Transverse colon (tissue), 4 donors: ENCODE data around the gene TRMT2A. TPM values are rescaled to one million over a fixed set of nuclear protein-coding genes. Genes with fewer than 3 reads are reported as not detected.

Source experiments
- DNase-seq: peaks from one replicate; pipeline ENCODE4 v3.0.0-alpha.2; 2019
- H3K27ac ChIP-seq, 4 donors: fragments of 200-600 bp; sonication (generic); 2 replicates each; pipeline ENCODE4 v1.5.1; 2016 to 2018; ENCODE audit warnings: inconsistent platforms in 4 of 4
- H3K27me3 ChIP-seq: fragments of 200-600 bp; sonication (generic); 2 replicates; pipeline ENCODE4 v1.5.1; 2017; ENCODE audit warnings: inconsistent platforms
- H3K36me3 ChIP-seq, 4 donors: fragments of 200-600 bp; sonication (generic); 2 replicates each; pipeline ENCODE4 v1.5.1; 2017 to 2019; ENCODE audit warnings: inconsistent platforms in 4 of 4
- H3K4me1 ChIP-seq, 4 donors: fragments of 200-600 bp; sonication (generic); 2 replicates each; pipeline ENCODE4 v1.5.1; 2017 to 2020; ENCODE audit warnings: inconsistent platforms in 4 of 4
- H3K4me3 ChIP-seq, 4 donors: fragments of 200-600 bp; sonication (generic); 1 replicate in 1 of 4; 2 replicates in 3 of 4; pipeline versions ENCODE4 v1.5.1 to v1.6.1; 2017 to 2019; ENCODE audit warnings: inconsistent platforms in 4 of 4
- H3K9me3 ChIP-seq, 2 donors: fragments of 200-600 bp; sonication (generic); 2 replicates each; pipeline ENCODE4 v1.5.1; 2017 to 2019; ENCODE audit warnings: inconsistent platforms in 2 of 2
- EP300 ChIP-seq: sonication (generic); formaldehyde crosslinking; IDR thresholded peaks from one replicate; pipeline ENCODE4 v1.6.1; 2017; ENCODE audit warnings: antibody characterized with exemption, low read depth
- POLR2A ChIP-seq: fragments of 450-650 bp; IDR thresholded peaks from one replicate; pipeline ENCODE4 v1.6.1; 2016; ENCODE audit warnings: antibody characterized with exemption, mild to moderate bottlenecking, moderate library complexity
- POLR2AphosphoS5 ChIP-seq, 3 donors: sonication (generic); formaldehyde crosslinking; IDR thresholded peaks; one replicate each; pipeline ENCODE4 v1.6.1; 2016; ENCODE audit warnings: antibody characterized with exemption in 3 of 3
- WGBS, 2 donors: methylation state at CpG; one replicate each; pipeline ENCODE4 v1.1.5; 2018; ENCODE audit warnings: low coverage in 1 of 2; 5-methylcytosine and 5-hydroxymethylcytosine counted together
- in situ Hi-C, 4 donors: fragments of 200-750 bp; cut with MboI; loops; one replicate each; pipeline versions ENCODE4 v1.15.0 to v1.15.1; 2017; ENCODE audit warnings: low sequenced_read_pairs in 3 of 4, low pct_ligation_motif_present in 1 of 4, low pct_unique_long_range_greater_than_20kb in 1 of 4
- intact Hi-C: fragments of 100-400 bp; cut with DNase I; formaldehyde crosslinking; loops from one replicate; pipeline ENCODE4 v1.15.1; 2023; ENCODE audit warnings: low total_unique reads
- total RNA-seq, 4 donors: library from RNA; depleted of rRNA; stranded (reverse); fragments of >200 nt; gene quantifications; one replicate each; pipeline ENCODE4 v1.1.0, GENCODE V29; 2016
- TF ChIP-seq, protein P1 (sequence below), 5 experiments: fragments of 200-600 bp in 3 of 5; fragments of 450-650 bp in 2 of 5; sonication (generic) in 3 of 5; IDR thresholded peaks; 1 replicate in 2 of 5; 2 replicates in 3 of 5; pipeline ENCODE4 v1.5.1; 2016 to 2017; ENCODE audit warnings: antibody characterized with exemption in 5 of 5, inconsistent platforms in 3 of 5, mild to moderate bottlenecking in 2 of 5, moderate library complexity in 1 of 5

TRMT2A gene
- total RNA-seq, 4 donors from 2014 or later = 38.6 to 77.4 (median 46.5) TPM

DNA sequence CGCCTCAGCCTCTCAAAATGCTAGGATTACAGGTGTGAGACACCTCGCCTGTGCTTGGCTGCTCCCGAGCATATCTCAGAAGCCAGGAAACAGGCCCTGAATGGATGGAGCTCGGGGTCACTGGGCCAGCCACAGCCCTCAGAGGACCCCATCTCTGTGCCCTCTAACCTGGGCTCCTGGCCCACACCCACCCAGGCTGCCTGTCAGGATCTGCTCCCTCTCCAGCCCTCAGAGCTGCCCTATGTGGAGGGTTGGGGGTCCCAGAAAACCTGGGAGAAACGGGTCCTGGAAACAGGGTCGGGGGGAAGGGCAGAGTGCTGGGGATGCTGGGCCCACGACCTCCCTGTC is 39.0 kb upstream of the TRMT2A start:
- no peak overlapping the region for H3K4me3 ChIP-seq
- H3K9me3 ChIP-seq = no peaks in the 10 kb centered on the region

GRCh38 chr22:20155330-20156041 is 38.5 kb upstream of the TRMT2A start:
- in situ Hi-C loops = loop anchor here (5.0 to 25.0 kb wide), 4 partner anchors 127 to 482 kb away; no protein-coding TSS in a partner anchor
- intact Hi-C loops = loop anchor here (5.0 kb wide), 1 partner anchor 112 kb away; the partner anchor contains the start of gene RTN4R
- H3K4me3 ChIP-seq = no peak overlapping the region
- no peak for DNase-seq
- peaks cover 0 to 7% (median 0%) of the 10 kb centered on the region in 4 donors for H3K4me1 ChIP-seq
- TF ChIP-seq POLR2A (no peak), POLR2AphosphoS5 (IDR thresholded peaks at IDR 0.05) (no peak), EP300 (no peak)
- TF ChIP-seq, protein P1, sequence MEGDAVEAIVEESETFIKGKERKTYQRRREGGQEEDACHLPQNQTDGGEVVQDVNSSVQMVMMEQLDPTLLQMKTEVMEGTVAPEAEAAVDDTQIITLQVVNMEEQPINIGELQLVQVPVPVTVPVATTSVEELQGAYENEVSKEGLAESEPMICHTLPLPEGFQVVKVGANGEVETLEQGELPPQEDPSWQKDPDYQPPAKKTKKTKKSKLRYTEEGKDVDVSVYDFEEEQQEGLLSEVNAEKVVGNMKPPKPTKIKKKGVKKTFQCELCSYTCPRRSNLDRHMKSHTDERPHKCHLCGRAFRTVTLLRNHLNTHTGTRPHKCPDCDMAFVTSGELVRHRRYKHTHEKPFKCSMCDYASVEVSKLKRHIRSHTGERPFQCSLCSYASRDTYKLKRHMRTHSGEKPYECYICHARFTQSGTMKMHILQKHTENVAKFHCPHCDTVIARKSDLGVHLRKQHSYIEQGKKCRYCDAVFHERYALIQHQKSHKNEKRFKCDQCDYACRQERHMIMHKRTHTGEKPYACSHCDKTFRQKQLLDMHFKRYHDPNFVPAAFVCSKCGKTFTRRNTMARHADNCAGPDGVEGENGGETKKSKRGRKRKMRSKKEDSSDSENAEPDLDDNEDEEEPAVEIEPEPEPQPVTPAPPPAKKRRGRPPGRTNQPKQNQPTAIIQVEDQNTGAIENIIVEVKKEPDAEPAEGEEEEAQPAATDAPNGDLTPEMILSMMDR (IDR thresholded peaks at IDR 0.05) = no peak
- no peak overlapping the region for H3K27ac ChIP-seq
- no peaks in the 10 kb centered on the region for H3K36me3 ChIP-seq
- 50% methylated on average over 30 of the region's 30 CpGs; no CpG with 5 or more reads in 1 of the 2 donors for WGBS, 2 donors
- peaks cover 27% of the 10 kb centered on the region for H3K27me3 ChIP-seq
- no peaks in the 10 kb centered on the region for H3K9me3 ChIP-seq

More for the DNA sequence above, 39.0 kb upstream of the TRMT2A start:
- Histone ChIP-seq H3K36me3 (no peaks in the 10 kb centered on the region), H3K4me1 (peaks cover 0 to 7% (median 0%) of the 10 kb centered on the region in 4 donors), H3K27me3 (peaks cover 27% of the 10 kb centered on the region), H3K27ac (no peak overlapping the region)
- in situ Hi-C loops (loop anchor here (5.0 to 25.0 kb wide), 4 partner anchors 126 to 481 kb away; no protein-coding TSS in a partner anchor), intact Hi-C loops (loop anchor here (5.0 kb wide), 1 partner anchor 111 kb away; the partner anchor contains the start of gene RTN4R)
- 48% methylated on average over 6 of the region's 7 CpGs; no CpG with 5 or more reads in 1 of the 2 donors for WGBS, 2 donors
- DNase-seq = no peak
- TF ChIP-seq POLR2AphosphoS5 (IDR thresholded peaks at IDR 0.05) = no peak
- no peak for TF ChIP-seq EP300
- TF ChIP-seq, protein P1 (IDR thresholded peaks at IDR 0.05) = no peak
- TF ChIP-seq POLR2A = no peak

DNA sequence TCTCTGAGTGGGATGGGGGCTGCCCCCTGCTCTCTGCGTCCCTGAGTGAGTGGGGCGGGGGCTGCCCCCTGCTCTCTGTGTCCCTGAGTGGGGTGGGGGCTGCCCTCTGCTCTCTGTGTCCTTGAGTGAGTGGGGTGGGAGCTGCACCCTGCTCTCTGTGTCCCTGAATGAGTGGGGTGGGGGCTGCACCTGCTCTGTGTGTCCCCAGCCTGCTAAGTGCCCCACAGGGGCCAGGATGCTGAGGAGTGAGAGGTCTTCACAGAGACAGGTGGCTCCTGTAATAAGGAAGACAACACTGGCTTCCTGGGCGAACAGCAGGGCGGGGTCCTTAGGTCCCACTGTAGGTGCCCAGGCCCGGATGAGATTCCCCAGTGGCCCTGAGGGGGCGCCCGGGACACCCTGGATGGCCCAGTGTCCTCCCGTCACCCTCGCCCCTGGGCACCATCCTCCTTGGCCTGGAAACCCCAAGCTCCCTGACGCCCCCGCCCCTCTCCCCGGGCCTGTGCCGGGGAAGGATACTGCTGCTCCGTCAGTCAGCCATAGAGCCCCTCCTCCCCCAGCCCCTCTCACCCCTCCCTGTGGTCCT is 37.7 kb upstream of the TRMT2A start:
- DNase-seq = no peak
- intact Hi-C loops (loop anchor here (5.0 kb wide), 1 partner anchor 113 kb away; the partner anchor contains the start of gene RTN4R), in situ Hi-C loops (loop anchor here (5.0 to 25.0 kb wide), 4 partner anchors 128 to 483 kb away; no protein-coding TSS in a partner anchor)
- Histone ChIP-seq H3K36me3 (no peaks in the 10 kb centered on the region), H3K9me3 (no peaks in the 10 kb centered on the region), H3K27ac (no peak overlapping the region), H3K4me3 (no peak overlapping the region), H3K4me1 (peaks cover 0 to 7% (median 0%) of the 10 kb centered on the region in 4 donors), H3K27me3 (peaks cover 27% of the 10 kb centered on the region)
- TF ChIP-seq, protein P1 (IDR thresholded peaks at IDR 0.05) = peak in 2 of 5 experiments; percentile 11 to 26
- TF ChIP-seq POLR2A = no peak
- WGBS, 2 donors = 38% methylated on average over 14 of the region's 14 CpGs; no CpG with 5 or more reads in 1 of the 2 donors

DNA sequence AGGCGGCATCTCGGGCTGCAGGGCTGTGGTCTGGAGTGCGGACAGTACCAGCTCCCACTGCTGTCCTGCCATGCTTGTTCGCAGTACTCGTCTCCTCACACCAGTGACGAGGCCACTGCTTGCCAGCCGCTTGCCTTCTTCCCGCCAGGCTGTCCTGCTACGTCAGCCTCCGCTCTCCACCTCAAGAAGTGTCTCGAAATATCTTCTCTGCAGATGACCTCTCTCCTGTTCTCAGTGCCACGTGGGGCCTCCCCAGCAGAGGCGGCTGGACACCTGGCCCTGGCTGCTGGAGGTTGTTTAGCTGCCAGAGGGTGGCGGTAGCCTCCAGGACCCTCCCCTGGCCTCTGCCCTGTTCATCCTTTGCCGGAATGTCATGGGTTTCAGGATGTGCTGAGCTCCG is 36.9 kb upstream of the TRMT2A start:
- intact Hi-C loops = no loop called here

More for the DNA sequence above, 36.9 kb upstream of the TRMT2A start:
- Histone ChIP-seq H3K9me3 (no peaks in the 10 kb centered on the region), H3K36me3 (no peaks in the 10 kb centered on the region), H3K27me3 (peaks cover 27% of the 10 kb centered on the region), H3K27ac (no peak overlapping the region), H3K4me3 (no peak overlapping the region), H3K4me1 (peaks cover 0 to 7% (median 0%) of the 10 kb centered on the region in 4 donors)
- 59% methylated on average over 16 of the region's 16 CpGs; no CpG with 5 or more reads in 1 of the 2 donors for WGBS, 2 donors
- no peak for DNase-seq
- in situ Hi-C loops = loop anchor here in 2 of 4 donors (10.0 to 25.0 kb wide), 2 partner anchors 141 to 483 kb away; no protein-coding TSS in a partner anchor
- TF ChIP-seq, protein P1 (IDR thresholded peaks at IDR 0.05) = no peak
- TF ChIP-seq POLR2AphosphoS5 (IDR thresholded peaks at IDR 0.05) (no peak), EP300 (no peak), POLR2A (no peak)
